ACHN (cell line): ENCODE measurements around the gene SLC11A2.
"Not testable (repeated sequence)": the region's sequence is repeated elsewhere in the genome, so short reads cannot be mapped to it uniquely, and the experiment has no call there.

ENCODE experiments used
- DNase-seq: peaks from one replicate; pipeline ENCODE4 v3.0.0-alpha.2; 2015
- in situ Hi-C: cut with HindIII; loops from 2 replicates; pipeline ENCODE4 v1.10.0; 2017; ENCODE audit warnings: low sequenced_read_pairs, low pct_ligation_motif_present, low pct_unique_long_range_greater_than_20kb

The SLC11A2 gene

DNA sequence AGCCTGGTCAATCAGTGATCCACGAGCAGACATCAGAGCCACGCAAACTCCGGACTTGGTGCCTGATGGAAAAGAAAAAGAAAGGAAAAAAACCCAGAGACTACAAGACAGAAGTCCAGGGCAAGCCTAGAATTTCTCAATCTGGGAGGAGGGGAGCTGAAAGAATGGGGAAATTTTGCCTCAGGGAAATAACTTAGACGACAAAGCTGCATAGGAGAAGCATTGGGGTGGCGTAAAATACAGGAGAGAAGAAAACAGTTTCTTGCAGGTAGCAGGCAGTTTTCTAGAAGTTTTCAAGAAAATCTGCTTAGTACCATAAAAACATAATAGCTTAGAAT lies 2.6 kb upstream of the SLC11A2 start:
- DNase-seq: no peak
- in situ Hi-C loops: no loop called here

DNA sequence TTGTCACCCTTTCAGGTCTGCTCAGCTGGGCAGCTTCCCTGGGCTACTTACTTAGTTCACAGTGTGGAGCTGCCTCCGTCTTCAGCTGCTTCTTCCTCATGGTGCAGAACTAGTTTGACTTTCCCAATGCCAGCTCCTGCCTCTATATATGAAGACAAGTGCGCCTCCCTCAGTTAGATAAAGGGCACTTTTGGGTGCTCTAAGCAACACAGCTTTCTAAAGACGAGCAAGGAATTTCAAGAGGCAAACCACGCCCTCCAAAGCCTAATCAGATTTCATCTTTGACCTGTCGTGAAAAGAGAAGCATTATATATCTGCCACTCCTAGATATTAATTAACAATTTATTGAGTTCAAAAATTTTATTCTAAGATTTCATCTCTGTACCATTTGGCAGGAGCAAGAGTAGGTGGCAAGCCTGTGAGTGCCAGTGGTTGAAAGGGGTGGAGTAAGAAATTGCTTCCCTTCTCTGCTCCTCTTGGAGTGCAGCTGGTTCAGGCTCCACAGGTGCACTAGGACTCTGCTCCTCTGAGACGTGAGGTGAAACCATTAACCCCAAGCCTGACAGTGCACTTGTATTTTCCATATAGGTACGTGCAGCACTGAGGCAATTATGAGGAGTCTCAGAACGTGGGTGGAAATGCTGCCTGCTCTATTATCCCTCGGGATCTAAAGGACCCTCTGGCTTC lies 2.1 kb upstream of the SLC11A2 start:
- in situ Hi-C loops: no loop called here
- peak; percentile 70 for DNase-seq

DNA sequence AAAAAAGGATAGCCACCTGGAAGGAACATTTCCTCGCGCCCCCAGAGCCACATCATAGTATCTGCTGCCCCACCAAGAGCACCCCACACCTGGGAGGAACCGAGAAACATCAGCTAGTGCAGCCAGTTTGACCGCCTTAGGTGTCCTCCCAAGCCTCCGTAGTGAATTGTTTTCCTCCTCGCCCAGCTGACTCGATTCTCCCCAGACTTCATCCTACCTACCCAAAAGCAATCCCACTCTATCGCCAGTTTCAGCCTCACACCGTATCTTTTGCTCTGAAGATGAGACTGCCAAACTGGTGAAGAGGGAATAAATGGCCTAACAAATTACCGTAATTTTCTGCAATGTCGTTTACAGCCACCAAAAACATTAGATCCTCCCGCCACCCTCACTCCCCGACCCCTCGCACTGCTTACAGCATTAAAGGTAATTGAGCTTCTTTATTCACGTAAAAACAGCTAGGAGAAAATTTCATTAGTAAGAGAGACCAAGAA lies 1.2 kb upstream of the SLC11A2 start:
- DNase-seq: no peak
- in situ Hi-C loops: no loop called here

- no peak for DNase-seq
- in situ Hi-C loops: no loop called here
These were observed 797 bp downstream of the SLC11A2 start for GRCh38 chr12:51025338-51025835.

- no peak for DNase-seq
These were observed 2.4 kb downstream of the SLC11A2 start for GRCh38 chr12:51023625-51024382.

GRCh38 chr12:51021694-51022093 lies 4.5 kb downstream of the SLC11A2 start:
- in situ Hi-C loops: no loop called here

More at GRCh38 chr12:51023625-51024382, 2.4 kb downstream of the SLC11A2 start:
- in situ Hi-C loops: no loop called here

GRCh38 chr12:51020448-51021182 lies 5.6 kb downstream of the SLC11A2 start:
- no peak for DNase-seq
- in situ Hi-C loops: no loop called here

More at GRCh38 chr12:51021694-51022093, 4.5 kb downstream of the SLC11A2 start:
- DNase-seq: no peak

GRCh38 chr12:51019927-51020326 lies 6.3 kb downstream of the SLC11A2 start:
- in situ Hi-C loops: no loop called here
- DNase-seq: no peak

DNA sequence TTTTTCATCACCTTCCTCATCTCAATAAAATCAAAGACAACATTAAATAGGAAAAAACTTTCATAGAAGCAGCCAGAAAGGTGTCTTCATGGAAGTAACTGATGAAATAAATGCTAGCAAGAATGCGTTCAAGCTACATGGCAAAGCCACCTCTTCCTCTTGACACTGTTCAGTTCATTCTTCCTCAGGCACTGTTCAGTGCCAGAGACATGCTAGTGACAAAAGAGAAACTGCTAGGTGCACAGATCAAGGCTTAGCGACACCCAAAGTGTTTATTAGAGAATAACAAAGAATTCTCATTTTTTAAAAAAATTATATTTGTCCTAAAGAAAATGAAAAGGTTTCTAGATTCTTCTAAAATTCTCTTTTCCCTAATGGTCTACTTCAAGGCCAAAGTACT lies 7.2 kb downstream of the SLC11A2 start:
- in situ Hi-C loops: no loop called here
- no peak for DNase-seq

DNA sequence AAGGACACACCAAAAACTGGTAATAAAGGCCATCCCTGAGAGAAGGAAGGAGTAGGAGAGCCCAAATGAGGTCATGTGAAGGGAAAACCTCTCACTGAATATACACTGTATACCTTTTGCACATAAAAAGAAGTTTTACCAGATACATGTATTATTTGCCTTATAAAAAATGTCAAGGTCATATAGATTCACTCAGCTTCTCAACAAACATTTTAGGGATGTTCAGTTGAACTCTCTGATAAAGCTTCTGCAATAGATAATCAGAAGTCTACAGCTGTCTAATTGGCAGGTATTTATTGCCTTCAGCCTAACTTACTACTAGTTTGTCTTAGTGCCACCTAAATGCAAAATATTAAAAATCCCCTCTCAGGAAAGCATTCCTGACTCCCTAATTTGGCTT lies 8.7 kb downstream of the SLC11A2 start:
- no peak for DNase-seq
- in situ Hi-C loops: no loop called here

GRCh38 chr12:51014467-51014866 lies 11.7 kb downstream of the SLC11A2 start:
- in situ Hi-C loops: not testable (repeated sequence)

DNA sequence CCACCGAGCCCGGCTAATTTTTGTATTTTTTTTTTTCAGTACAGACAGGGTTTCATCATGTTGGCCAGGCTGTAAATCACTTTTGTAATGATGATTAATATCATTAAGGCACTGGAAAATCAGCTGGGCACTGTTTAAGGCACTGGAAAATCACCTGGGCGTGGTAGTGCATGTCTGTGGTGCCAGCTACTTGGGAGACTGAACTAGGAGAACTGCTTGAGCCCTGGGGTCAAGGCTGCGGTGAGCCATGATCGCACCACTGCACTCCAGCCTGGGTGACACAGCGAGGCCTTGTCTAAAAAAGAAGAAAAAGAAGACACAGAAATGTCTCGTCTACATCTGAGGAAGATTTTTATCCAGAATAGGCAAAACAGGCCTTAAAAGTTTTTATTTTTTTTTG lies 12.7 kb downstream of the SLC11A2 start:
- in situ Hi-C loops: no loop called here
- DNase-seq: no peak

More at GRCh38 chr12:51014467-51014866, 11.7 kb downstream of the SLC11A2 start:
- not testable (repeated sequence) for DNase-seq

- in situ Hi-C loops: no loop called here
- no peak for DNase-seq
These were observed 13.5 kb downstream of the SLC11A2 start for GRCh38 chr12:51012570-51013236.

GRCh38 chr12:51011955-51012354 lies 14.2 kb downstream of the SLC11A2 start:
- DNase-seq: no peak
- in situ Hi-C loops: no loop called here

- in situ Hi-C loops: no loop called here
- DNase-seq: peak; percentile 83
These were observed 17.1 kb downstream of the SLC11A2 start for GRCh38 chr12:51009056-51009440.

GRCh38 chr12:51008329-51009055 lies 17.7 kb downstream of the SLC11A2 start:
- no peak for DNase-seq
- in situ Hi-C loops: no loop called here

- in situ Hi-C loops: no loop called here
- DNase-seq: no peak
These were observed 20.5 kb downstream of the SLC11A2 start for GRCh38 chr12:51005671-51006070.

DNA sequence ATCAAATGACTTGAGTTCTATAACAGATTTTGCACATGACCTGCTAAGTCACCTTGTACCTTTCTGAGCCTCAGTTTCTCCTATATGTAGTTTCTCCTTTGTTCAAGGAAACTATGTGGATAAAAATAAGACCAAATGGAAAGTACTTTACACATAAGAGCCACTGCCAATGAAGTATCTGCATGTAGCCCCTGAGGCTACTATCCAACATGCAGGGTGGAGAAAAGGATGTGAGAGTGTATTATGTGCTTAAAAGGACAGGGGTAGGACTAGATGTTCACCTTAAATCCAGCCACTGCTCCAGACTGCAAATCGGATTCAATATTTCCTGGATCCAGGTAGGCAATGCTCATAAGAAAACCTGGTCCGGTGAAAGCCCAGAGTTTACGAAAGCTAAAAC lies 21.2 kb downstream of the SLC11A2 start:
- in situ Hi-C loops: no loop called here

More for the DNA sequence above, 21.2 kb downstream of the SLC11A2 start:
- no peak for DNase-seq
